PFSK-1 (cell line): Measurements from ENCODE around the gene EEF1AKMT2.

Experiments
- POLR2AphosphoS5 ChIP-seq: IDR thresholded peaks from 2 replicates; pipeline ENCODE4 v1.6.1; 2012; ENCODE audit warnings: low read depth, mild to moderate bottlenecking, control low read depth, low read length, moderate library complexity
- TAF1 ChIP-seq: IDR thresholded peaks from 2 replicates; pipeline ENCODE4 v1.6.1; 2012; ENCODE audit warnings: low read length, control low read depth, borderline replicate concordance; ENCODE audit not compliant: insufficient read depth

- TF ChIP-seq POLR2AphosphoS5 (no peak), TAF1 (no peak)
Observed at GRCh38 chr10:124716369-124716768, 75.3 kb downstream of the EEF1AKMT2 start.
